Activated gamma-delta T cell treated with anti-CD3 and anti-CD28 coated beads, Interleukin-2, amount 50 U/mL, for 16 hours (primary cell): ENCODE data around the gene GRIK4.

ENCODE experiments used
- DNase-seq: peaks from one replicate; pipeline ENCODE4 v3.0.0-alpha.2; 2020; ENCODE audit warnings: low read depth

Gene GRIK4

DNA sequence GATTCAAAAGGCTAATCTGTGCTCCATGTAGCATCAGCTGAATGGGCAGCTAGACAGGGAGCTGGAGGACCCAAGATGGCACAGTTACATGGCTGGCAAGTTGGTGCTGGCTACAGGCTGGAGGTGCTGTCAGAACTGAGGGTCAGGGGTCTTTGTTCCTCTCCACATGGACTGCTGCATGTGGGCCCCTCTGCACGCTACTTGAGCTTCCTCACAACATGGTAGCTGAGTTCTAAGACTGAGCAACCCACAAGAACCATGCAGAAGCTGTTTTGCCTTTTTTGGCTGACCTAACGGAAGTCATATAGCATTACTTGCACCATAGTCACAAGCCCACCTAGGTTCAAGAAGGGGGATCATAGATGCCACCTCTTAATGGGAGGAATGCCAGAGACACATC is 196.1 kb downstream of the GRIK4 start:
- DNase-seq = no peak

DNA sequence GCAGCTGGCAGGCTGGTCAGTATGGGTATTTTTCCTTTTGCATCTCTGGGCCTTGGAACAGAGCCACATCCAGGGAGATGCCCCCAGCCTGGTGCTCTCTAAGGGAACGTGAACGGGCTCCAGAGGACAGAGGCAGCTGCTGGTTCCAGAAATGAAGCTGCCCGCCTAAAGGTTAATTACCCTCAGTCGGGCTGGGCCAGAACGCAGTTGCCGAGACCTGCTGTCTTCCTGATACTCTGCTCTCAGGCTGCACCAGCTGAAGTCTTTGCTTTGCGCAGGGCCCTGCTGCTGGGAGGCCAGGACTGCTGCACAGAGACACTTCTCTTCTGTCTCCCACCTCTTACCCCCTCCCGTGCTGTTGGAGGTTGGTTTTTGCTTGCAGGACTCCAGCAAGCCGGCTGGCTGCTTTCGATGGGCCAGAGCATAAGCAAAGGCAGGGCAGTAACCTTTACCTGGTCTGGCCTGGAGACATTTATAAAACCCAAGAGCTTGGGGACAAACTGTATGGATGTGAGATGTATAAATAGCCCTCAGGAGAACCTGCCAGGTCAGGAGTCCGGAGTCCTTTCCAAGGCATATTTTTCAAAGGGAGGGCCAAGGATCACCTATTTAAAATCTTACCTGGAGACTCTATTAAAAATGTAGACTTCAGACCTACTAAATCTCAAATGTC is 197.1 kb downstream of the GRIK4 start:
- no peak for DNase-seq

DNA sequence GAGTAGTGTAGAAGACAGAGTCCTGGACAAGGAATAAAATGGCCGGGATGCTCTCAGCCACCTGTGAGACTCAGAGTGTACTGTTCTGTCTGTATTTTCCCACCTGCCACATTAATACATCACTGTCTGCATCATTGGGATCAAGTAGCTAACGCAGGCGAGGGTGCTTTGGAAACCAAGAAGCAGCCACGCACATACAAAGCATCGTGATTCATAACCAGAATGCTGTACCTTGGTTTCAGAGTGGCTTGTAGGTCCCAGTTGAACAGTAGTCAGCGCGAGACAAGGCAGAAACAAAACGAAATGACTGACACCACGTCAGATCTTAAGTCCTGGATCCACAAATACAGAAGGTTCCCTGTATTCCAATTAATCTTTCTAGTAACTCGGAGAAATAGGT is 198.3 kb downstream of the GRIK4 start:
- DNase-seq = no peak

DNA sequence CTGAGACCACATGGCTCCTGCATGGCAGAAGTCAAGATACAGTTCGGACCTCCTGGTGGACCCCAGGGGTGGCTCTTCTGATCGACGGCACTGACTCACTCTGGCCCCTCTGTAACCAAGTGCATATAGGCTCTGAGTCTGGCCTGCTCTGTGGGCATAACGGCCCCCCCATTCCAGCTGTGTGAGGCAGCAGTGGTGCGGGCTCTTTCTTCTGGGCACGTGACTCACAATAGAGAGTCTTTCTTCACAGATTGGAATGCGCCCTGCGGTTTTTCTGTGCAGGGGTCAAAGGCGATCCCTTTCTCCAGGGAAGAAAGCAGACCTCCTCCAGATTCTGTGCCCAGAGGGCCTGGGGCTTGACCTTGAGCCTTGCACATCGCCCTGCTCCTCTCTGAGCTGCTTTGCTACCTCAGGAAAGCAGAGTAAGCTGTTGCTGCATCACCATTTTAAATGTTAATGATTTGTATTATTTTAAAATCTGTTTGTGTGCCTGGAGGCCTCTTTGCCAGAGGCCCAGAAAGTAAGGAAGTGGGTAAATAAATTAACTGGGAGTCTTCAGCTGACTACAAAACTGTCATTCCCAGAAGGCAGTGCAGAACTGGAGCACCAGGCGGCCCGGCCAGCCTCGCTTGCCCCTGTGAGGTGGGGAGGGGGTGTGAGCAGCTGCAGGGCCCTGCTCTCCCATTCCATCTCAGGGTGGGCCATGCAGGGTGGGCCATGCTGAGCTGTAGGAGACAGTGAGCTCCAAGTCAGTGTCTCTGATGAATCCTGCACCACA is 199.0 kb downstream of the GRIK4 start:
- no peak for DNase-seq

DNA sequence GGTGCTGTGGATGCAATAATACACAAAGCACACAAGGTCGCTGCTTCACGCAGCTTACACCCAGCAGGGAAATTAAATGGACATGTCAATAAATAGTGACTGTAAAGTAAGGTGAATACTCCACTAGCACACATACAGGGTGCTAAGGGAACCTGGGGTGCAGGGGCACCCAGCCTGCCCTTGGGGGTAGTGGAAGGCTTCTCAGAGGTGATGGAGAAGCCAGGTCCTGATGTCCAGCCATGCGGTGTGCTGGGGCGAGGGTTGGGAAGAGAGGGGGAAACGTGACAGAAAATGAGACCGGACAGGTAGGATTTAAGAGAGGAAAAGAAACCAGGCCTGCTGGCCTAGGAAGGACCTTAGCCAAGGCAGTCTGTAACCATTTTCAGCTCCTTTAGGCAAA is 200.5 kb downstream of the GRIK4 start:
- no peak for DNase-seq

DNA sequence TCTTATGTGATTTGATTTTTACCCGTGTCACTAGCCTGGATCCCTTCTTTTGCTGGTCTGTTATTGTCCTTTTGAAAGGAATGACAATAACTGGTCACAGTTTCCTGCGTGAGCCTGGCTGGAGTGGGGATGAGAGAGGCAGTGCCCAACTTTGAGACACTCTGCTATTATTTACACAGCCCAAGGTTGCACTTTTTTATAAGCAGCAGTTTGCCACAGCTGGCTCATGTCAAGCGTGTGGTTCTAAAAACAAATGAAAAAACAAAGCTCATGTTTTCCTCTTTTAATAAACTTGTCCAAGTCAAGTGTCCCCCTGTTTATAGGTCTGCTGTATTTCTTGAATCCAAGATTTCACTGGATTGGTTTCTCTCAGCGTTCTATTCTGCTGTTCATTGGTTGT is 201.3 kb downstream of the GRIK4 start:
- no peak for DNase-seq

DNA sequence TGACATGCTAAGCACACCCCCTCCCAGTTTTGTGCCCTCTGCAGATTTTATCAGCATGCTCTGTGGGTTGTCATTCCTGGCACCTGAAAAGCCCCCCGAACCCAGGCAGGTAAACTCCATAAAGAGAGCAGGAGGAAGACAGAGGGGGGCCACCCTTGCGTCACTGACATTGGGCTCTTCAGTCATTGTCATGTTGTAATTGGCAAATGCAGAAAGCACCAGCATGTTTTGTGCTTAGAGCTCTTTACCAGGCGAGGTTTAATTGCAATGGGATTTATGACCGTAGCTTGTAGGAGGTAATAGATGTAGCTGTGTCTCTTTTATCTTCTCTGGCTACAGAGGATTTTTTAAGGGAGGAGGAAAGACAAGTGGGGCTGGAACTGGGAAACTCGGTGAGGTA is 201.7 kb downstream of the GRIK4 start:
- DNase-seq = no peak

DNA sequence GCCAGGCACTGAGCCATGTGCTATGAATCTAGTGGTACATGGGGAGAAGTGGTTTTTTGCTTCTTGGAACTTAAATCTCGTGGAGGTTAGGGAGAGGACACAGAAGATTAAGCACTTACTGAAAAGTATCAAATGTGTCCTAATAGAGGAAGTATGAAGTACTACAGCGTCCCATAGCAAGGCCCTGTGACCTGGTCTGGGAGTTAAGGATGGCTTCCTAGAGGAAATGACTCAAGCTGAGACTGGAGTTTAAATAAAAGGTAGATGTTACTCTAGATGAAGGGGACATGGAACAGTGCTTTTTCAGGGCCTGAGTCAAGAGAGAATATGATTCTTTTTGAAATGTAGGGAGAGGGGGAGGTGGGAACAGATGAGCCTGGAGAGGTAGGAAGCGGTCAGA is 202.9 kb downstream of the GRIK4 start:
- DNase-seq = no peak

DNA sequence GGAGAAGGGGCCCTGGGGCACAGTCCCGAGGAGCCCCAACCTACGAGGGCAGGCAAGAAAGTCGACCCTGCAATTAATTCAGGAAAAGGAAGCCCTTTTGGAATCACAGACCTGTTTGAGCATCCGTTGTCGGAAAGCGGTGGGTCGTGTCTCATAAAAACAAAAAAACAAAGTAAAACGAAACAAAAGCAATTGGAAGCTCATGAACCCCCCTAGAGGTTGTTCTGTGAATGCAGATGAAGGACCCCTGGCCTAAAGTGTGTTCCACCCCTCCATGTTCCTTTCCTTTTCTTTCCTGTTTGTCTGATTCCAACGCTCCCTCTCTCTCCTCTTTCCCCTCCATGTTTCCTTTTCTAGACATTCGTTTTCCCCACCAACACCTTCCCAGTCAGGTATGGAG is 203.7 kb downstream of the GRIK4 start:
- no peak for DNase-seq

DNA sequence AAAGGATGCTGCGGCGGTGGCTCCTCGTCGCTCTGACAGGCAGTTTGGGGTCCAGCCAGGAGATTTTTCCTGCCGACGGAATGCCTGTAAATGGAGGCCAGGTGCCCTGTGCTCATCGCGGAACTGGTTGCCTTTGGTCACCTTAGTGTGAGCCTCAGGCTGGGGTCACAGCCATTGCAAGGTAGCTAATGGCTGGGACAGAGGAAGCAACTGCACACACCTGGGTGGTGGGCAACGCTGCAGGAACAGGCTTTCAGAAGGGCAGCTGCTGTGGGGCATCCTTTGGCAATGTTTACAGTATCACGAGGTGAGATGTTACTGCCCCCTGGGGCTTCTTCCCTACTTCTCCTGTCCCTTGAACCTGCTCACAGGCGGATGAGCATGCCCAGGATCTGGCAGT is 205.5 kb downstream of the GRIK4 start:
- DNase-seq = no peak

DNA sequence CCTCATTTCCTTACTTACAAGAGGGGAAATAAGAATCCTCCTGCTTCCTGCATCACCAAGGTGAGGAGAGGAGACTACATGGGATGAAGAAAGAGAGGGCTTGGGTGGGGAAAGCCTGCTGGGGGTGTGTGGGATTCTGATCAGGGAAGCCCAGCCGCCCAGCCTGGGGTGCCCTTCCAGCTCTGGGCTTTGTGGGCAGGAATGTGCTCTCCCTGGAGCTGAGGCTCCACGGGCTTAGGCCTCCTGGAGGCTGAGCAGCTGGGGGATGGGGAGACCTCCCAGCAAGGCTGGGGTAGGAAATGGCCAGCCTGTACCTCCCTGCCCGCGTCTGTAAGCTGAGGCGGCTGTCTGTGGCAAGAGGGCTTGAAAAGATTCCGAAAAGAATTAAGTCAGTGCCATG is 206.1 kb downstream of the GRIK4 start:
- no peak for DNase-seq

DNA sequence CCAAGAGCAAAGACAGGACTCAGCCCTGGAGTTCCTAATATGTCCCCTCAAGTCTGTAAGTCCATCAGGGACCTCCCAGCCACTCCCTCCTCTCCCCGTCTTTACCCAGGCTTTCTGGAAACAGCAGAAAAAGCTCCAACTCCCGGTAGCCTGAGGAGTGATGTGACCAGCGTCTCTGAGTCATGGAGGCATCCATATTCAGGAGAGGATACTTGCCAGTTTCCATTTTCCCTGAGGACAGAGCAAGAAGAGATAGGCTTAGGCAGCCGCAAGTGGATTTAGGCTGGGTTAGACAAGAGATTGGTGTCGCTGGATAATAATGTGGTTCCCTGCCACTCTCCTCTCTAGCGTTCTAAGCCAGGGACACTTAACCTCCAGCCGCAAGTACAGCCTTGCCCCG is 206.6 kb downstream of the GRIK4 start:
- DNase-seq = no peak

DNA sequence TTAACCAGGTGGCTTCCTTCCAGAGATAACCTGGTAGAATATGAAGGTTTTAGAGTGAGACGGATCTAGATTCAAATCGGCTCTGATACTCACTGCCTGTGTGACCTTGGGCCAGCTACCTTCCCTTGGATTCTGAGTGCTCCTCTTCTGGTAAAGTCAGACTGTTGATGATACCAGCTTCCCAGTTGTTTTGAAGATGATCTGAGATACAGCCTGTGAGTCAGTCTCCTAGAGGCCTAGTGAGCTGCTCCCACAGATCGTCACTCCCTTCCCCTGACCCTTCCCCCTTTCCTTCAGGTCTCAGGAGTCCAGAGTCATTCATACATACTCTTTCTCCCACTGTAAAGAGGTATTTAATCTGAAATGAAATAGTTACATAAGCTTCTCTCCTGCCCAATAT is 207.8 kb downstream of the GRIK4 start:
- DNase-seq = no peak

DNA sequence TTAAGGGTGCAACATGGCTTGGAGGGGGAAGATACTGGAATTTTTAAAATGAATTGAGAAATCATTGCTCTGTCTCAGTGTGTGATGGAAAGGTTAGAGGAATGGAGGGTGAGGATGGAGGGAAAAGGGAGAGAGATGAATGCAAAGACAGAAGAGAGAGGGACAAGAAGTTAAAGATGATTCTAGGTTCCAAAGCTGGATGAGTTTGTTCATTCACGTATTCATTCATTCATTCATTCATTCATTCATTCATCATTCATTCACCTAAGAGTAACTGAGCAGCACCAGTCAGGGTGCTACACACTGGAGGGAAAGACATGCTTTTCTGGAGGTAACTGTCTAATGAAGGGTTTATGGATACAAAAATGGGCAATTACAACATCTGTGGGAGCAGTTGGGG is 209.2 kb downstream of the GRIK4 start:
- no peak for DNase-seq

DNA sequence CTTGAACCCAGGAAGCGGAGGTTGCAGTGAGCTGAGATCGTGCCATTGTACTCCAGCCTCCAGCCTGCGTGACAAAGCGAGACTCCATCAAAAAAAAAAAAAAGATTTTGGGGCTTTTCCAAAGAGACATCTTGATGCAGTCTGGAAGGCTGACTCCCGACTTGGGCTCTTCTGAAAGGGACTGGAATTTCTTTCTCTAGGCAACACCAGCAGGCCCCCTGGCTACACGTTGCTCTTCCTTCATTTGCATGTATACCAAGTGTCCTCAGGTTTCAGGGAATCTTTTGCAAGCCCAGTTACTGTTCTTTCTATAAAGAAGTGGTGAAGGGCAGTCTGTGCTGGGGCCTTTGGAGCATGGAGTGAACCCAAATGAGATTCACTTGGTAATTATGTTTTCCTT is 211.0 kb downstream of the GRIK4 start:
- DNase-seq = no peak

DNA sequence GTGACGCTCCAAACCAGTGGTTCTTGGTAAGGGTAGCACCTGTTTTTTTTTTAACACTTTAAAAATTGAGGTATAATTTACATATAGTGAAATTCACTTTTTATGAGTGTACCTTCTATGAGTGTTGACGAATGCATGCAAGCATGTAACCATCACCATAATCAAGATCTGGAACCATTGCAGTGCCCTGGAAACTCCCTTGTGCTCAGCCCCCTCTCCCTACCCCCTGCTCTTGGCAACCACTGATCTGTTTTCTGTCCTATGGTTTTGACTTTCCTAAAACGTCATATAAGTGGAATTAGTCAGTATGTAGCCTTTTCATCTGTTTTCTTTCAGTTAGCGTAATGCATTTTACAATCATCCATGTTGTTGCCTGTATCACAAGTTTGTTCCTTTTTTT is 212.2 kb downstream of the GRIK4 start:
- DNase-seq = no peak

DNA sequence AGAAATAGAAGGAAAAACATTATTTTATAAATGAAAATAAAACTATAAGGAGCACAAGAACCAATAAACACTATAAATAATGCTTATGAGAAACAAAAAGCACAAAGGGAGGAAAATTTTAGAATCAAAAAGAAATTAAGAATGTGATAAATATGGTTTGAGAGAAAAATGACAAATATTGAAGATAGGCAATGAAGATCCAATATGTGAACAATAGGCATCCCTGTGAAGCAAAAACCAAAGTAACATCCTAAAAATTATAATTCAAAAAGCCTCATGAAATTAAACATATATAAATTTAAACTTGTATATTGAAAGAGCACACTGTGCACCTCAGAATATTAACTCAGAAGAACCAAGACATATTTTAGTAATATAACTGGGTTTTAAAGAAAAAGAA is 216.2 kb downstream of the GRIK4 start:
- no peak for DNase-seq

DNA sequence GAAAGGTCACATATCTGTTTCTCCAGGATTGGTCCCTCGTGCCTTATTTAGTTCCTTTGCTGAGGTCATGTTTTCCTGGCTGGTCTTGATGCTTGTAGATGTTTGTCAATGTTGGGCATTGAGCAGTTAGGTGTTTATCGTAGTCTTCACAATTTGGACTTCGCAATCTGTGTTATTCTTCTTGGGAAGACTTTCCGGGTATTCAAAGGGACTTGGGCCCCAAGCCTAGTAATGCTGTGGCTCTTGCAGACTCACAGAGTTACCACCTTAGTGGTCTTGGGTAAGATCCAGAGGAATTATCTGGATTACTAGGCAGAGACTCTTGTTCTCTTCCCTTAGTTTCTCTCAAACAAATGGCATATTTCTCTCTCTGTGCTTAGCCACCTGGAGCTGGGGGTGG is 223.5 kb downstream of the GRIK4 start:
- DNase-seq = no peak

DNA sequence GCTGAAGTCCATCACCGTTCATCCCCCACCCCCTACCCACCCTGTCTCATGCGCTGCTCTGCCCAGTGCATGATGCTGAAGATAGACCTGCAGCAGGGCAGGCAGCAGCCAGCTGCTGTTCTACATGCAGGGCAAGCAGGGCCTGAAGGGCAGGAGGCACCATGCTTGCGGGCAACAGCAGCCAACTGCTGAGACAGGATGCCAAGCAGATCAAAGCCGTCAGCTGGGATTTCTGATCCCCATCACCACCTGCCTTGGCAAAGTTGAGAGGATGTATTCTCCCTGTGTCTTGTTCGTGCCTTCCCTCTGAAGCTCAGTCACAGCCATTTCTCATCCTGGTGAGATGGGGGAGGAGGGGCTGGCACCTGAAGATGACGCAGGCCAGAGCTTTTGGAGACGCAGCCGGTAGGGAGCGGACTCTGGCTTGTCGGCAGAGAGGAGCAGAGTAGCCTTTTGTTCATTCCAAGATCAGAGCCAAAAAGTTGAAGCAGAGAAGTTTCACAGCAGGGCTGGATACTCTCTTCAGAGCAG is 227.0 kb downstream of the GRIK4 start:
- DNase-seq = no peak

DNA sequence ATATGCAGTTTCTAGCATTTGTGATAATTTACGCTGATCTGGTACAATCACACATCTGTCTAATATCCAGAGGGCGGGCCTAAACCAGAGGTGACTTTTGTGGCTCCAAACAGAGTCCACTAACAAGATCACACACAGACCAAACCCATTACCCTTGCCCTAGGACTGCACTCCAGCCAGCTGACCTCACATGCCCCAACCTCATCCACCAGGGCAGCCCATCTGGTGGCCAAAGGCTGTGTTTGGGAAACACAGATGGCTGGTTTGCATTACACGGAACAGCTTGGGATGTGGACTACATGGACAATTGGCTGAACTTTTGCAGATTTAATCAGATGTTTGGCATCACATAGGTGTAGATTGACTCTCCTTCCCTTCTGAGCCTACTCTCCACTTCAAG is 228.2 kb downstream of the GRIK4 start:
- no peak for DNase-seq

DNA sequence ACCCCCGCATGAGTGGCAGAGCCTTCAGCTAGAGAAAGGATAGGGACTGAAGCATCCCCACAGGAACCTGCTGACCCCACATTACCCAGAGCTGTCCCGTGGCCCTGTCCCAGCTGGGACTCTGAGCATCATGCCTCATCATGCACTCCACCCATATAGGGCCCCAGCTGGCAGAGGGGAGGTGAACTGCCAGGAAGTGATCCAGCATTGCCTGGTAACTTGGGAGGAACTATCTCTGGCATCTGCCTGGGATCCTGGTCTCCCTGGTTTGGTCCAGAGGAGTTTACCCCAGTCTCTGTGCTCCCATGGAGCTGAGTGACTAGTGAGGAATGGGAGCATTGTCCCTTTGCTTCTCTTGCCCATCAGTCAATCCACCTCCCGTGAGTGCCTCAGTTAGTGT is 228.8 kb downstream of the GRIK4 start:
- no peak for DNase-seq

DNA sequence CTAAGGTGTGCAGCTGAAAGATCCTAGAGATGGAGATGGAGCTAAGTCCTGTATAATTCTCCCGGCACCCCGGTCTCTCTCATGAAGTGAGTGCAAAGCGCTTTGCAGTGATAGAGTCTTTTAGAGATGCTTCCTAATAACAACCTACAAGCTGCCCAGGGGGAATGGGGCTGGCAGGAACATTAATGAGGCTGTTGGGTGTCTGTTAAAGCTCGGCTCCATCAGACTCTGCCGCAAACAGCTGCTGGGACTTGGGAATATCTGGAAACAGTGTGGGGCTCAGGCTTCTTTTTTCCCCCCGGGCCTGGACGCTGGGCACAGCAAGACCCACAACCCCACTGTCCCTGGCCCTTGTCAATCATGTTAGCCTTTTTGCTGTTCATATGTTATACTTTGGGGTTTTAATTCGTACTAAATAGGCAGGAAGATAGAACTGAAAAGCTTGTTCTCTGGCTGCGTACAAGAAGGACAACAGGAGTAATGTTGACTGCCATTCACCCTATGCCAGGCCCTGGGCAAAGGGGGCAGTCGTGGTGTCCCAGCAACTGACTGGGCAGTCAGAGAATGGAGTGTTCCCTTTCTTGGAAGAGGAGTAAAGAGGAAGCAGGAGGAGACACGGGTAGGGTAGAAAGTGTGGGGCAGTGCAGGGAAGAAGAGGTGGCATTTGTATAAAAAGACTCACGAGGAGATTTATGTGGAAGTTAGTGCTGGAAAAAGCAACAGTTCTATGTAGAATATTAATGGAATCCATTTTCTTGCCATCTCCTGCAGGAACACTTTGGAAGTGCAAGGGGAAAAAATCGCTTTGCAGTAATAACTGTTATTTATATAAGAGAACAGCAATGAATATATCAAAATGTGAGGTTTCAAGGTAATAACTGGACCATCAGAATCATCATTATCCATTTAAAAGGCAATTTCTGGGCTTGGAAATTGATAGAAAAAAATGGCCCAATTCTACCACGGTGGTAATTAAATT is 232.8 kb downstream of the GRIK4 start:
- DNase-seq = no peak

DNA sequence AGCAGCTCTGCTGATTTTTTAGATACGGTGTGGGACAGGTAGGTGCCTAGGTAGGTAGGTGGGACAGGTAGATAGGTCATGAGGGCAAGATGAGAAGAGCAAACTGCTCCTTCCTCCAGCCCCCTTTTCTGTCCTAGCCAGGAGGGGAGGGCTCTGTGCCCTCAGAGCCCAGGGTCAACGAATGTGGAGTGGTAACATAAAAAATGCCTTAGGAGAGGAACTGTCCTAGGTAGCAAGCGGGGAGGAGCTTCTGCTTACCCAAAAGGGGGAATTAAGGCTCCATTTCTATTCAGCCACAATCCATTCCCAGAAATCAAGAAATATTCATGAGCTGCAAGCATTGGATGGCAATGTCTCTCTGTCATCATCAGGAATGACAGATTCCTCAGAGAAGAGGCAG is 234.8 kb downstream of the GRIK4 start:
- DNase-seq = no peak
